ENCODE results near the gene TEN1.

DNA sequence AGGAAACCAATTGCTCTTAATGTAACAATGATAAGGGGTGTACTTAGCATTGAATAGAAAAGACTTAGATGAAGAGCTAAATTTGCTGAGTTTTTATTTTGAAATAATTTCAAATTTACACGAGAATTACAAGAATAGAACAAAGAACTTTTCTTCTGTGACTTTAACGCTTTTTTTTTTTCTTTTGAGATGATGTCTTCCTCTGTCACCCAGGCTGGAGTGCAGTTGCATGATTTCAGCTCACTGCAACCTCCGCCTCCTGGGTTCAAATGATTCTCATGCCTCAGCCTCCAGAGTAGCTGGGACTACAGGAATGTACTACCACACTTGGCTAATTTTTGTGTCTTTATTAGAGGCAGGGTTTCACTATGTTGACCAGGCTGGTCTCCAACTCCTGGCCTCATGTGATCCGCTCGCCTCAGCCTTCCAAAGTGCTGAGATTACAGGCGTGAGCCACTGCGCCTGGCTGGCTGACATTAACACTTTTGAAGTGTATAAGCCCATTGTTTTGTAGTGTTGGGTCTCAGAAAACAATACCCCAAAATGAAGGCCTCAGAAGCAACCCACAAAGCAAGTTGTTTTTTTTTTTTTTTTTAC, 2.1 kb downstream of the TEN1 start:
- TF ChIP-seq, protein P1, sequence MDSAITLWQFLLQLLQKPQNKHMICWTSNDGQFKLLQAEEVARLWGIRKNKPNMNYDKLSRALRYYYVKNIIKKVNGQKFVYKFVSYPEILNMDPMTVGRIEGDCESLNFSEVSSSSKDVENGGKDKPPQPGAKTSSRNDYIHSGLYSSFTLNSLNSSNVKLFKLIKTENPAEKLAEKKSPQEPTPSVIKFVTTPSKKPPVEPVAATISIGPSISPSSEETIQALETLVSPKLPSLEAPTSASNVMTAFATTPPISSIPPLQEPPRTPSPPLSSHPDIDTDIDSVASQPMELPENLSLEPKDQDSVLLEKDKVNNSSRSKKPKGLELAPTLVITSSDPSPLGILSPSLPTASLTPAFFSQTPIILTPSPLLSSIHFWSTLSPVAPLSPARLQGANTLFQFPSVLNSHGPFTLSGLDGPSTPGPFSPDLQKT (IDR thresholded peaks at IDR 0.05; ENCODE audit: borderline replicate concordance, low read depth, low read length) = no peak
- TF ChIP-seq, protein P2, sequence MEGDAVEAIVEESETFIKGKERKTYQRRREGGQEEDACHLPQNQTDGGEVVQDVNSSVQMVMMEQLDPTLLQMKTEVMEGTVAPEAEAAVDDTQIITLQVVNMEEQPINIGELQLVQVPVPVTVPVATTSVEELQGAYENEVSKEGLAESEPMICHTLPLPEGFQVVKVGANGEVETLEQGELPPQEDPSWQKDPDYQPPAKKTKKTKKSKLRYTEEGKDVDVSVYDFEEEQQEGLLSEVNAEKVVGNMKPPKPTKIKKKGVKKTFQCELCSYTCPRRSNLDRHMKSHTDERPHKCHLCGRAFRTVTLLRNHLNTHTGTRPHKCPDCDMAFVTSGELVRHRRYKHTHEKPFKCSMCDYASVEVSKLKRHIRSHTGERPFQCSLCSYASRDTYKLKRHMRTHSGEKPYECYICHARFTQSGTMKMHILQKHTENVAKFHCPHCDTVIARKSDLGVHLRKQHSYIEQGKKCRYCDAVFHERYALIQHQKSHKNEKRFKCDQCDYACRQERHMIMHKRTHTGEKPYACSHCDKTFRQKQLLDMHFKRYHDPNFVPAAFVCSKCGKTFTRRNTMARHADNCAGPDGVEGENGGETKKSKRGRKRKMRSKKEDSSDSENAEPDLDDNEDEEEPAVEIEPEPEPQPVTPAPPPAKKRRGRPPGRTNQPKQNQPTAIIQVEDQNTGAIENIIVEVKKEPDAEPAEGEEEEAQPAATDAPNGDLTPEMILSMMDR (tag by site-specific recombination; IDR thresholded peaks at IDR 0.05) = no peak
- TF ChIP-seq, protein P3, sequence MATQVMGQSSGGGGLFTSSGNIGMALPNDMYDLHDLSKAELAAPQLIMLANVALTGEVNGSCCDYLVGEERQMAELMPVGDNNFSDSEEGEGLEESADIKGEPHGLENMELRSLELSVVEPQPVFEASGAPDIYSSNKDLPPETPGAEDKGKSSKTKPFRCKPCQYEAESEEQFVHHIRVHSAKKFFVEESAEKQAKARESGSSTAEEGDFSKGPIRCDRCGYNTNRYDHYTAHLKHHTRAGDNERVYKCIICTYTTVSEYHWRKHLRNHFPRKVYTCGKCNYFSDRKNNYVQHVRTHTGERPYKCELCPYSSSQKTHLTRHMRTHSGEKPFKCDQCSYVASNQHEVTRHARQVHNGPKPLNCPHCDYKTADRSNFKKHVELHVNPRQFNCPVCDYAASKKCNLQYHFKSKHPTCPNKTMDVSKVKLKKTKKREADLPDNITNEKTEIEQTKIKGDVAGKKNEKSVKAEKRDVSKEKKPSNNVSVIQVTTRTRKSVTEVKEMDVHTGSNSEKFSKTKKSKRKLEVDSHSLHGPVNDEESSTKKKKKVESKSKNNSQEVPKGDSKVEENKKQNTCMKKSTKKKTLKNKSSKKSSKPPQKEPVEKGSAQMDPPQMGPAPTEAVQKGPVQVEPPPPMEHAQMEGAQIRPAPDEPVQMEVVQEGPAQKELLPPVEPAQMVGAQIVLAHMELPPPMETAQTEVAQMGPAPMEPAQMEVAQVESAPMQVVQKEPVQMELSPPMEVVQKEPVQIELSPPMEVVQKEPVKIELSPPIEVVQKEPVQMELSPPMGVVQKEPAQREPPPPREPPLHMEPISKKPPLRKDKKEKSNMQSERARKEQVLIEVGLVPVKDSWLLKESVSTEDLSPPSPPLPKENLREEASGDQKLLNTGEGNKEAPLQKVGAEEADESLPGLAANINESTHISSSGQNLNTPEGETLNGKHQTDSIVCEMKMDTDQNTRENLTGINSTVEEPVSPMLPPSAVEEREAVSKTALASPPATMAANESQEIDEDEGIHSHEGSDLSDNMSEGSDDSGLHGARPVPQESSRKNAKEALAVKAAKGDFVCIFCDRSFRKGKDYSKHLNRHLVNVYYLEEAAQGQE (tag by site-specific recombination; IDR thresholded peaks at IDR 0.05) = no peak
- TF ChIP-seq REPIN1 (tag by site-specific recombination; IDR thresholded peaks at IDR 0.05; ENCODE audit: low read depth) = no peak
